Colon (tissue), 2 donors: ENCODE data around the gene CHTF8.

ENCODE experiments used
- FAIRE-seq: peaks from 2 replicates; lab custom pipeline; 2012; peaks lifted over from hg19 to GRCh38; lab: Jason Lieb, UNC
- donor health status: control.
- donor health status: control.

The CHTF8 gene

DNA sequence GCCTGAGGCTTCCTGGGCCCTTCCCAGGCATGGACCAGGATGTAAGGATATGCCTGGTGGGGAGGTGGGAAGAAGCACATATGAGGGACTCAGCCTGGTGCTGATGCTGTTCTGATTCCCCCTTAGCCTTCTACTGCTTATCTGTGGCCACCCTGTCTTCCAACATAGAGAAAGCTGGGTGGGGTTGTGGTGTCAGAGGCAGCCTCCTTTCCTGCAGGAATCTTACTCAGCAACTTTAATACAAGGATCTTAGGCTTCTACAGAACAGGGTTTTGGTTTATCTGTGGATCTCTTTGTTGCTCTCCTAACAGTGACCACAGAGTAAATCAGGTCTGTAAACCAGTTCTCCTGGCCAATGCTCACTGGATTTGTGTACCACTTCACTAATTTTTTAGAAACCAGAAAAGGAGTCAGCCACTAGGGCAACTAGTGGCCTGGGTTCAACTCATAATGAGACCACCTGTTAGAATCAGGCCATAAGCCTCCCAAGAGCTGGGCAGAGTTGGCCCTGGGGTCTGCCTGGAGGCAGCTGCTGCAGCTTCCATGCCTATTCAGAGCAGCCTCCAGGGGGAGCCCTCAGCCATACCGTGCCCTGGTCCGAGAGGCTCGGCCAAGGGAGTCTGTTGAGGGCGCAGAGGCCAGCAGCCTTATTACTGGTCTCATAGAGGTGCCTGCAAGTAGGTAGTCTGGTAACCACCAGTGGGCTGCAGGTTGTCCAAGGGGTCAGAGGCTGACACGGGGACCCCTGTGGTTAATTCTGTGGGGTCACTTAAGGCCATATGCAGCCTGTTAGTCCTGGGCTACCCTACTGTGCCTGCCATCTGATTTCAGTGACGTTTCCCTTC, 19.9 kb downstream of the CHTF8 start:
- no peak for FAIRE-seq

- FAIRE-seq, result no peak
Observed at GRCh38 chr16:69111876-69112230, 20.5 kb downstream of the CHTF8 start.

- FAIRE-seq, result no peak
Observed at GRCh38 chr16:69111216-69111875, 21.0 kb downstream of the CHTF8 start.

DNA sequence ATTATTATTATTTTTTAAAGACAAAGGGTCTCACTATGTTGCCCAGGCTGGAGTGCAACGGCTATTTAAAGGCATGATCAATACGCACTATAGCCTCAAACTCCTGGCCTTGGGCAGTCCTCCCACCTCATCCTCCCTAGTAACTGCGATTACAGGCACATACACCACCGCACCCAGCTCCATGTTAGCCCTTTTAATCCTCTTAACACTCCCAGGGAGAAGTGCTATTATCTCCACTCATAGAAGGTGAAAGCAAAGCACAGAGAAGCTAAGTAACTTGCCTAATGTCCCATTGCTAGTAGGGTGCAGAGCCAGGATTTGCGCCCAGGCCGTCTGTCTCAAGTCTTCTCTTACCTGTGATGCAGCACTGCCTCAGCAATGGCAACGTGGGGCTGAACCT, 22.0 kb downstream of the CHTF8 start:
- FAIRE-seq, result no peak

DNA sequence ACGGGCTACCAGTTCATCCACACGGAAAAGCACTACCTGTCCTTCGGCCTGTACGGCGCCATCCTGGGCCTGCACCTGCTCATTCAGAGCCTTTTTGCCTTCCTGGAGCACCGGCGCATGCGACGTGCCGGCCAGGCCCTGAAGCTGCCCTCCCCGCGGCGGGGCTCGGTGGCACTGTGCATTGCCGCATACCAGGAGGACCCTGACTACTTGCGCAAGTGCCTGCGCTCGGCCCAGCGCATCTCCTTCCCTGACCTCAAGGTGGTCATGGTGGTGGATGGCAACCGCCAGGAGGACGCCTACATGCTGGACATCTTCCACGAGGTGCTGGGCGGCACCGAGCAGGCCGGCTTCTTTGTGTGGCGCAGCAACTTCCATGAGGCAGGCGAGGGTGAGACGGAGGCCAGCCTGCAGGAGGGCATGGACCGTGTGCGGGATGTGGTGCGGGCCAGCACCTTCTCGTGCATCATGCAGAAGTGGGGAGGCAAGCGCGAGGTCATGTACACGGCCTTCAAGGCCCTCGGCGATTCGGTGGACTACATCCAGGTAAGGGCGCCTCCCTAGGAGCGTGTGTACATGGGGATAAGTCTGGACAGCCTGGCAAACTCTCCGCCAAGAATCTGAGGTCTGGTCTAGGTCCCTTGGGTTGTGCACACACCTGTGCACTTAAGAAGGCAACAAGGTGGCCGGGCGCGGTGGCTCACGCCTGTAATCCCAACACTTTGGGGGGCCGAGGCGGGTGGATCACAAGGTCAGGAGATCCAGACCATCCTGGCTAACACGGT, 22.7 kb downstream of the CHTF8 start:
- no peak for FAIRE-seq

DNA sequence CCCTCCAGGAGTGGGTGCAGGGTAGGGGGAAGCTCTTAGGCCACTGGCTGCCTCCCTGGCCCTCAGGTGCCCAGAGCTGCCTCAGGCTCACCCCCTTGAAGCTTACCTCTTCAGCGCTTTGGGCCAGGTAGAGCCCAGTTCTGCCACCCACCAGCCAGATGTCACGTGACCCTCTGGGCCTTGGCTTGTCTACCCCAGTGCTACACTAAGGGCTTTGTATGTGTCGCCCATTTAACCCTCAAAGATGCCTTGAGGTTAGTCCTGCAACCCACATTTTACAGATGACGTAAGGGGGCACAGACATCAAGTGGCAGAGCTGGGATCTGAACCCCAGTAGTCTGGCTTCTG, 23.5 kb downstream of the CHTF8 start:
- FAIRE-seq, result no peak

GRCh38 chr16:69108064-69108904, 24.1 kb downstream of the CHTF8 start:
- no peak for FAIRE-seq

DNA sequence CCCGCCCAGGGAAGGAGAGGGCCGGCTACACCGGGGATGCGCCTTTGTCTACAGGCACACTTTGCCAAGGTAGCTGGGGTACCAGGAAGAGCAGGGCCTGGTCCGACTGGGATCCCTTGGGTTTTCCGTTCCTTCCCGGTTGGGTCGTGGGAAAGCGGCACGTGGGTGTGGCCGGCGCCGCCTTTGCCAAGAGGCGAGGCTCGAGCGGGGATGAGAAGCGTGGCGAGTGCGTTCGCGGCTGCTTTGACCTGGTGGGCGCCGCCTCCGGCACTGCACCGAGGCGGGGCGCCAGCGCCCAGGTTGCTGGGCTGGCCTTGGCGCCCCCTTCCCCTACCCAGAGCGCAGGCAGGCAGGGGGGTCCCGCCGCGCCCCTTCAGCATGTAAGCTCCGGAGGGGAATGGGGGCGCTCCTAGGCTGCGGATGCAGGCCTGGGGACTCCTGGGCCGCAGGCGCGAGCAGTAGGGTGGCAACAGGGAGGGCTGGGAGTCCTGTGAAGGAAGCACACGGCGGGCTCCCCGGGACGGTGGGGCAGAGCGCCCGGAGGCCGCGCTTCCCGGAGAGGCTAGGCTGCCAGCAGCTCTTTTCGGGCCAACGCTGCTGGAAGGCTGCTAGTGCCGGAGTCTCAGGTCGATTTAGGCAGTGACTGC, 24.9 kb downstream of the CHTF8 start:
- no peak for FAIRE-seq

- FAIRE-seq, result no peak
Observed at GRCh38 chr16:69106491-69107315, 25.7 kb downstream of the CHTF8 start.

- no peak for FAIRE-seq
Observed at GRCh38 chr16:69105501-69106361, 26.7 kb downstream of the CHTF8 start, which contains the start of gene HAS3. HAS3 (plus strand) TSS chr16:69105653; CDS start chr16:69109396, 3,743 bp downstream.

- FAIRE-seq, result no peak
Observed at GRCh38 chr16:69100071-69100691, 32.2 kb downstream of the CHTF8 start.

DNA sequence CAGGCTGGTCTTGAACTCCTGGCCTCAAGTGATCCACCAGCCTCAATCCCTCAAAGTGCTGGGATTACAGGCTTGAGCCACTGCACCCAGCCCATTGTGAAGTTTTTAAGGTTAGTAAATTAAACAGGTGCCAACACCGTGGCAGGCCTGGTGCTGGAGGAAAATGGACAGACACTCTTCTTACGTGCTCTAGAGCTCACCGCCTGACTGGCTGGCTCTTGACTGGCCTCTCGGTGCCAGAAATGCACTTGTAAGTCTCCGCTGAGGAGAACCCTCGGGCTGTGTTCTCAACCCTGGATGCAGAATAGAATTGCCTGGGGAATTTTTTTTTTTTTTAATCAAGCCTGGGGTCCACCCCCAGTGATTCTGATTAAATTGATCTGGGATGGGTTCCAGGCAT, 37.2 kb downstream of the CHTF8 start:
- FAIRE-seq, result no peak

- no peak for FAIRE-seq
Observed at GRCh38 chr16:69094501-69094900, 37.9 kb downstream of the CHTF8 start.

GRCh38 chr16:69093974-69094373, 38.4 kb downstream of the CHTF8 start:
- no peak for FAIRE-seq

DNA sequence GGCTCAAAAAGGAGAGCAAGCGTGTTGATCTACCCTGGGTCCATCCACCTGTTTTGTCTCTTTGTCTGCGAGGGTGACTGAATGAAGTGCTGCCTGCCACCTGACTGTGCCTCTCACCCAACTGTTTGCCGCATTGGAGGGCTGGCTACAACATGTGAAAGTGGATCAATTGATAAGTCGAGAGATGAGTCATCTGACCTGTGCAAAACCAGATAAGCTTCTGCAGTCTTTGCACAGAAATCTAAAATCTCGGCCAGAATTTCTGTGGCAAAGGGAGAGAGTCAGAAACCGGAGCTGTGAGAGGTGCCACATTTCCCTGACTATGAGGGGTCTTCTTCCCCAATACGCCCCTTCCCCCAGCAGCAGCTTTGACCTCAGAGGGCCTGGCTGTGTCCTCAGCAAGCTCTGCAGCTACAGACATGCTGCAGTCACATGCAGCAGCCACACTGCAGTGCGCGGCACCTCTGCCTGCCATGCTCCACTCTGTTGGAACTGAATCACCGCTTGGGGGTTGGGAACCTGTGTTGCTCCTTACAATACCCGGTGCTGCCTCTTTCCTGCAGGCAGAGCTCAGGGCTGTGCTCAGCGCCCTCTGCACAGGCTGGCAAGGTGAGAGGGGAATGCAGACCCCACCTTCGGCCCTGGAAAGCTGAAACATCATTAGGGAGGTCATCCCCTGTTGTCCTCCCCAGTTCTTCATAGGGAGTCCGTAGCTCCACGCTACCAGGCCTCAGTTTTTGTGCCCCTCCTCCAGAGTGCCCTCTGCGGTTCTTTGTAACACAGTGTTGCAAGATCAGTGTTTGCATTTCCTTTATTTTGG, 43.1 kb downstream of the CHTF8 start:
- FAIRE-seq, result no peak

- no peak for FAIRE-seq
Observed at GRCh38 chr16:69088684-69089083, 43.7 kb downstream of the CHTF8 start.

DNA sequence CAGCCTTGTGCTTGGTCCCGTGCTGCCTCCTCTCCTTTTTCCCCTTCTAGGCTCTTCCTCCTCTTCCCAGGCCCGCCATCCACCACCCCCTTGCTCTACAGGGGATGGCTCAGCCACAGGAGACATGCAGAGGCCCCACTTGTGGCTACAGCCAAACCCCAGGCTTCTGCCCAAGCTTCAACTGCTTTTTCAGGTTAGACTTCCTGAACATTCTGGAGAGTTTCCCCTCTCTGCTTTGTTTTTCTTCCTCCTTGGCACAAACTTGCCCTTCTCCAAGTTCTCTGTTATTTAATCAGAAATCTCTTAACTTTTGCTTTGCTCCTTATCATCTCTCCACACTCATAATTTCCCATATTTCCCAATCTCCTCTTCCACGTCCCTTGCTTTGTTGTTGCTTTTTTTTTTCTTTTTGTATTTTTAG, 45.2 kb downstream of the CHTF8 start:
- FAIRE-seq, result no peak

GRCh38 chr16:69085032-69085695, 47.2 kb downstream of the CHTF8 start:
- FAIRE-seq, result no peak
